Duodenal mucosa (tissue), 2 donors: ENCODE results near the gene CEP290.

Experiments
- H3K27ac ChIP-seq: one replicate; pipeline ENCODE4 v1.7.0; 2013; ENCODE audit warnings: low read depth, low read length
- H3K27me3 ChIP-seq, 2 donors: one replicate each; pipeline ENCODE4 v1.7.0; 2013; ENCODE audit warnings: low read length in 2 of 2, control low read depth in 1 of 2; ENCODE audit not compliant: insufficient read depth in 2 of 2, control insufficient read depth in 1 of 2
- H3K36me3 ChIP-seq, 2 donors: one replicate each; pipeline ENCODE4 v1.7.0; 2013; ENCODE audit warnings: low read length in 2 of 2, control low read depth in 1 of 2; ENCODE audit not compliant: insufficient read depth in 2 of 2, control insufficient read depth in 1 of 2
- H3K4me1 ChIP-seq, 2 donors: one replicate each; pipeline ENCODE4 v1.7.0; 2013; ENCODE audit warnings: low read length in 2 of 2, control low read depth in 1 of 2; ENCODE audit not compliant: insufficient read depth in 2 of 2, control insufficient read depth in 1 of 2
- H3K4me3 ChIP-seq, 2 donors: one replicate each; pipeline ENCODE4 v1.7.0; 2013; ENCODE audit warnings: low read length in 2 of 2, low read depth in 1 of 2
- H3K9ac ChIP-seq, 2 donors: one replicate each; pipeline ENCODE4 v1.7.0; 2013; ENCODE audit warnings: low read length in 2 of 2, low read depth in 1 of 2
- H3K9me3 ChIP-seq, 2 donors: one replicate each; pipeline ENCODE4 v1.7.0; 2013; ENCODE audit warnings: low read length in 2 of 2, control low read depth in 1 of 2; ENCODE audit not compliant: control insufficient read depth in 1 of 2

CEP290 gene

DNA sequence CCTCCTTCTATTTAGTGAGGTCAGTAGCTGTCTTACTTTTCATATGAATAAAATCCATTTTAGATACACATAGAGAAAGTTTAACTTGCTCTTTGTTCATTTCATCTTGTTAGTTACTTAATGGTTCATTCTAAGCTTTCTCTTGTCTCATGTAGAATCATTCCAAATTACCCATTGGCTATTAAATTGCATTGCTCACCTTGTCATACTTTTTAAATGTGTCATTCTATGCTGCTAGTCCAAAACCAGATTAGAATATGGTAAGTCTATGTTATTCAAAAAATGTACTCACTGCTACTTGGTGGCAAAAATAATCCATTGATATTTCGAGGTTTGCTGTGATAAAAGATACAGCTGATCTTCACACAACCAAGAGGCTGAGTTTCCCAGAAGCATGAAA is 115.7 kb downstream of the CEP290 start:
- Histone ChIP-seq H3K36me3 (no peaks in the 10 kb centered on the region), H3K4me1 (no peaks in the 10 kb centered on the region), H3K4me3 (no peak overlapping the region), H3K9ac (no peak overlapping the region), H3K9me3 (no peaks in the 10 kb centered on the region), H3K27me3 (no peaks in the 10 kb centered on the region), H3K27ac (no peak overlapping the region)

DNA sequence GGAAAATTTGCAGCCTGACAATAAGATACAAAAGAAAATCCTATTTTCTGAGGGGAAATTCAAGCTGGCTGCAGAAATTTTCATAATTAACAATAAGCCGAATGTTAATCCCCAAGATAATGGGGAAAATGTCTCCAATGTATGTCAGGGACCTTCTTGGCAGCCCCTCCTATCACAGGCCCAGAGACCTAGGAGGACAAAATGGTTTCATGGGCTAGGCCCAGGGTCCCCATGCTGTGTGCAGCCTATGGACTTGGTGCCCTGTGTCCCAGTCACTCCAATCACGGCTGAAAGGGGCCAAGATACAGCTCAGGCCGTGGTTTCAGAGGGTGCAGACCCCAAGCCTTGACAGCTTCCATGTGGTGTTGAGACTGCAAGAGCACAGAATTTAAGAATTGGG is 123.9 kb downstream of the CEP290 start:
- Histone ChIP-seq H3K4me3 (no peak overlapping the region), H3K9ac (no peak overlapping the region), H3K36me3 (no peaks in the 10 kb centered on the region), H3K27me3 (no peaks in the 10 kb centered on the region), H3K9me3 (peaks cover 4 to 10% of the 10 kb centered on the region in 2 donors), H3K4me1 (no peaks in the 10 kb centered on the region), H3K27ac (no peak overlapping the region)

DNA sequence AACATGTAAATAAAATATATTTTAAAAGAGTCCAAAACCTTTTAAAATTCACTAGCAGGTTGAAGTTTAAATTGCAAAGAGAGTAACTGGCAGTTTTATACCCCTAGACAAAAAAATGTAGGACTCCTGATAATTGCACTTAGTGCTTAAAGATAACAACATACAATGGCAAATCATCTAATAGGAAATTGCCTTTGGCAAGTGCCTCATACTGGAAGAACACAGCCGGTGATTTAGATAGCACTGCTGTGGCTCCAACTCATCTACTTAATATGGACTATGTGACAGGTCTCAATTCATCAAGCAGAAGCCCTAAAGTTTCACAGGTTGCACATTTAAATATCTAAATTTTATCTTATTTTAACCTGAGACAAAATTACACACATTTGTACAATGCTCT is 126.1 kb downstream of the CEP290 start:
- no peaks in the 10 kb centered on the region for H3K27me3 ChIP-seq
- no peak overlapping the region for H3K4me3 ChIP-seq
- H3K4me1 ChIP-seq: no peaks in the 10 kb centered on the region

DNA sequence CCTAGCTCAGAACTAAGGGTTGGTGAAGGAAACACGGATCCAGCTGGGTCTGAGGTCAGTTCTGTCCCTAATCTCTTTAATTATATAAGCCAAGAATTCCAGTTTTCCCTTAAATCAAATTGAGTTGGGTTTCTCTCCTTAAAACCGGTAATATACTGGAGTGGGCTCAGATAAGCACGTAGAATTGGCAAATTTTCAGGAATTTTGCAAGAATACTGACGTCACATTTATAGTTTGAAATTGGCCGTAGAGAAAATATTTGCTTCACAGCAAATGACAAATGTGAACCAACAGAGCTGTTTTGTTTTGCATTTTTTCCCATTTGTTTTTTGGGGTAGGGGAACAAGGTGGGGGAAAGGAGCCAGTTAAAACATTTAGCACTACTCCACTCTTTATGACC is 130.1 kb downstream of the CEP290 start:
- Histone ChIP-seq H3K4me3 (no peak overlapping the region), H3K9ac (no peak overlapping the region), H3K9me3 (peaks cover 0 to under 1% of the 10 kb centered on the region in 2 donors), H3K27me3 (no peaks in the 10 kb centered on the region), H3K36me3 (no peaks in the 10 kb centered on the region), H3K27ac (no peak overlapping the region), H3K4me1 (no peaks in the 10 kb centered on the region)

More for the DNA sequence above, 126.1 kb downstream of the CEP290 start:
- H3K27ac ChIP-seq: no peak overlapping the region
- no peak overlapping the region for H3K9ac ChIP-seq
- peaks cover 4 to 10% of the 10 kb centered on the region in 2 donors for H3K9me3 ChIP-seq
- H3K36me3 ChIP-seq: no peaks in the 10 kb centered on the region

DNA sequence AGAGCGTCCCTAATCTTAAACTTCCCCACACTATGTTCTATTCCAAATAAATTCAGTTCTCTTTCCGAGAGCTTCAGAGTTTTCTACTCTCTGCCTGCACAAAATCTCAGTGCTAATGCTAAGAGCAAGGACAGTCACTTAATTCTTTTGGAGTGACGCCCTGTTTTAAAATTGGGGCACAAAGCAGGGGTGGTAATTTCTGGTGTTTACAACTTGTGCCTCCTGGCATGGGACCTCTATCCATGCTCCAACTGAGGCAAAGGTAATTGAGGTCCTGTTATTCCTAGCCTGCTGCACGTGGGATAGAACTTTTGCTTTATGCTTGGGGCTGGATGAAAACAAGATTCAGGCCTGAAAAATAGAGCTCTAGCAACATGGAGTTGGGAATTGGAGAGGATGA is 135.5 kb downstream of the CEP290 start:
- Histone ChIP-seq H3K27me3 (no peaks in the 10 kb centered on the region), H3K36me3 (no peaks in the 10 kb centered on the region), H3K9ac (no peak overlapping the region), H3K4me1 (no peaks in the 10 kb centered on the region), H3K4me3 (no peak overlapping the region), H3K9me3 (no peaks in the 10 kb centered on the region), H3K27ac (no peak overlapping the region)

DNA sequence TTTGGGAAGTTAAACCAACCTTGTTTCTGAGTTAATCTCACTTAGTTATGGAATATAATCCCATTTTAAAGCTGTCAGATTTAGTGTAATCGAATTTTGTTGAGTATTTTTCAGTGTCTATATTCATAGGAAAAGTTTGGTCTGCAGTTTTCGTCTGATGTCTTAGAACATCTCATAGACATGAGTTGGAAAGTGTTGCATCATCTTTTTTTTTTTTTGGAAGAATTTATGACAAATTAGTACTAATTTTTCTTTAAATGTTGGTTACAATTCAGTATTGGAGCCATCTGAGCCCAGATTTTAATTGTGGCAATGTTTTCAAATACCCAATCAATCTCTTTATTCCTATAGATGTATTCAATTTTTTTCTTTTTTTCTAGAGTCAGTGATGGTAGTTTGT is 140.6 kb downstream of the CEP290 start:
- H3K4me1 ChIP-seq: no peaks in the 10 kb centered on the region
- no peak overlapping the region for H3K27ac ChIP-seq
- H3K4me3 ChIP-seq: no peak overlapping the region
- H3K9me3 ChIP-seq: no peaks in the 10 kb centered on the region
- no peaks in the 10 kb centered on the region for H3K27me3 ChIP-seq
- no peak overlapping the region for H3K9ac ChIP-seq
- no peaks in the 10 kb centered on the region for H3K36me3 ChIP-seq
